Measurements from ENCODE around the gene POU2AF1.
"Not testable (repeated sequence)": the region's sequence is repeated elsewhere in the genome, so short reads cannot be mapped to it uniquely, and the experiment has no call there.

The POU2AF1 gene

GRCh38 chr11:111342329-111342728 is 36.7 kb downstream of the POU2AF1 start:
- DNase-seq: no peak

GRCh38 chr11:111339758-111340388 is 39.2 kb downstream of the POU2AF1 start:
- no peak for DNase-seq

- no peak for DNase-seq
Measured at GRCh38 chr11:111336582-111337256, 42.4 kb downstream of the POU2AF1 start.

- DNase-seq: no peak
Measured at GRCh38 chr11:111336062-111336461, 43.0 kb downstream of the POU2AF1 start.

- no peak for DNase-seq
Measured at GRCh38 chr11:111335549-111335948, 43.5 kb downstream of the POU2AF1 start.

- DNase-seq: no peak
Measured at GRCh38 chr11:111334532-111335502, 44.3 kb downstream of the POU2AF1 start.

- DNase-seq: no peak
Measured at GRCh38 chr11:111331711-111332479, 47.2 kb downstream of the POU2AF1 start.

- no peak for DNase-seq
Measured at GRCh38 chr11:111330234-111330893, 48.7 kb downstream of the POU2AF1 start.

GRCh38 chr11:111329306-111330204 is 49.5 kb downstream of the POU2AF1 start:
- DNase-seq: no peak

GRCh38 chr11:111327908-111328624 is 51.0 kb downstream of the POU2AF1 start:
- no peak for DNase-seq

GRCh38 chr11:111326824-111327223 is 52.3 kb downstream of the POU2AF1 start:
- DNase-seq: no peak

- DNase-seq: no peak
Measured at GRCh38 chr11:111325259-111325658, 53.8 kb downstream of the POU2AF1 start.

GRCh38 chr11:111324277-111324720 is 54.8 kb downstream of the POU2AF1 start:
- DNase-seq: no peak

GRCh38 chr11:111322534-111322933 is 56.5 kb downstream of the POU2AF1 start:
- no peak for DNase-seq

GRCh38 chr11:111320728-111321568 is 58.1 kb downstream of the POU2AF1 start:
- no peak for DNase-seq

GRCh38 chr11:111320199-111320598 is 58.9 kb downstream of the POU2AF1 start:
- not testable (repeated sequence) for DNase-seq

- no peak for DNase-seq
Measured at GRCh38 chr11:111319296-111319695, 59.8 kb downstream of the POU2AF1 start.

GRCh38 chr11:111312076-111312475 is 67.0 kb downstream of the POU2AF1 start:
- DNase-seq: no peak

GRCh38 chr11:111310723-111311122 is 68.4 kb downstream of the POU2AF1 start:
- DNase-seq: no peak

All from stimulated activated CD8-positive, alpha-beta memory T cell treated with anti-CD3 and anti-CD28 coated beads, Interleukin-4, amount 100 ng/mL, for 48 hours (primary cell).